22Rv1 (cell line): ENCODE data around the gene USP54.
A peak's percentile ranks its signal among the peaks of the same experiment; 100 is the strongest.

Experiments
- H3K27ac ChIP-seq: fragments of 450-650 bp; 2 replicates; pipeline ENCODE4 v1.5.1; 2017
- ZFX ChIP-seq: fragments of 450-650 bp; IDR thresholded peaks from 2 replicates; pipeline ENCODE4 v1.6.1; 2017; ENCODE audit warnings: antibody characterized with exemption, borderline replicate concordance
- TF ChIP-seq, protein P1 (sequence below): fragments of 450-650 bp; IDR thresholded peaks from 2 replicates; pipeline ENCODE4 v1.5.1; 2017; ENCODE audit warnings: mild to moderate bottlenecking

USP54 gene

DNA sequence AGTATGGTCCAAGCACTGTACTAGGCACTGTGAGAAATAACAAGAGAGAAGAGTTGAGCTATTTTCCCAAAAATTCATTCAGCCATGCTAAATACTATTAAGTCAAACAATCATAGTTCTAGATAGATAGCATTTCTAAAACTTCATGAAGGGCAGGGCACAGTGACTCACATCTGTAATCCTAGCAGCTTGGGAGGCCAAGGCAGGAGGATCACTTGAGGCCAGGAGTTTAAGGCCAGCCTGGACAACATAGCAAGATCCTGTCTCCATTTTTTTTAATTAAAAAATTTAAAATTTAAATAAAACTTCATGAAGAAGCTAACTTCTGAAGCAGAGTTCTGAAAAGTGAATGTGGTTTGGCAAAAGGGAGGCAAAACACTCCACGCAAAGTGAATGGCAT lies 29.9 kb downstream of the USP54 start:
- no peak overlapping the region for H3K27ac ChIP-seq
- TF ChIP-seq, protein P1, sequence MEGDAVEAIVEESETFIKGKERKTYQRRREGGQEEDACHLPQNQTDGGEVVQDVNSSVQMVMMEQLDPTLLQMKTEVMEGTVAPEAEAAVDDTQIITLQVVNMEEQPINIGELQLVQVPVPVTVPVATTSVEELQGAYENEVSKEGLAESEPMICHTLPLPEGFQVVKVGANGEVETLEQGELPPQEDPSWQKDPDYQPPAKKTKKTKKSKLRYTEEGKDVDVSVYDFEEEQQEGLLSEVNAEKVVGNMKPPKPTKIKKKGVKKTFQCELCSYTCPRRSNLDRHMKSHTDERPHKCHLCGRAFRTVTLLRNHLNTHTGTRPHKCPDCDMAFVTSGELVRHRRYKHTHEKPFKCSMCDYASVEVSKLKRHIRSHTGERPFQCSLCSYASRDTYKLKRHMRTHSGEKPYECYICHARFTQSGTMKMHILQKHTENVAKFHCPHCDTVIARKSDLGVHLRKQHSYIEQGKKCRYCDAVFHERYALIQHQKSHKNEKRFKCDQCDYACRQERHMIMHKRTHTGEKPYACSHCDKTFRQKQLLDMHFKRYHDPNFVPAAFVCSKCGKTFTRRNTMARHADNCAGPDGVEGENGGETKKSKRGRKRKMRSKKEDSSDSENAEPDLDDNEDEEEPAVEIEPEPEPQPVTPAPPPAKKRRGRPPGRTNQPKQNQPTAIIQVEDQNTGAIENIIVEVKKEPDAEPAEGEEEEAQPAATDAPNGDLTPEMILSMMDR = no peak
- TF ChIP-seq ZFX = no peak

DNA sequence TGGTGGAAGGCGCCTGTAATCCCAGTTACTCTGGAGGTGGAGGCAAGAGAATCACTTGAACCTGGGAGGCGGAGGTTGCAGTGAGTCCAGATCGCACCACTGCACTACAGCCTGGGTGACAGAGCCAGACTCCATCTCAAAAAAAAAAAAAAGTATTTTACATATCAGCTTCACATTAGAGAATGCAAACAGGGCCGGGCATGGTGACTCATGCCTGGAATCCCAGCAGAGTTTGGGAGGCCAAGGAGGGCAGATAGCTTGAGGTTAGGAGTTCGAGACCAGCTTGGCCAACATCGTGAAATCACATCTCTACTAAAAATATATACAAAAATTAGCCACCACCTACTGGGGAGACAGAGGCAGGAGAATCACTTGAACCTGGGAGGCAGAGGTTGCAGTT lies 31.6 kb downstream of the USP54 start:
- H3K27ac ChIP-seq = peak overlapping the region; percentile 35; the same call in 1 of the 2 replicates
- TF ChIP-seq ZFX = no peak

DNA sequence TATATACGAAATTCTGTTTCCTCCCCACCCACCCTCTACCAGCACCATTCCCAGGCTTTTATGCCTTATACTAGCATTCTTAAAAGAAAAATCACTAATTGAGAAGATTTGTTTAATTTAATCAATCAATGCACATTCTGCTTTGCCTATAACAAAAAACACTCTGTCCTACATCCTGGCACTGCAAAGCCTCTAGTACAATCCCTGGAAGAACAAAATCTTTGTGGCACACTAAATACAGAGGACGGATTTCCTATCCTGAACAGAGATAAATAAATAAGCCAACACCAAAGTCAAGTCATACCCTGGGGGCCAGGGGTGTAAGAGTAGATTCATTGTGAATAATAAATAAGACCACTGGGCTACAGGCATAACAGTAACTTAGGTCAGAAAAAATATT lies 34.3 kb downstream of the USP54 start:
- TF ChIP-seq ZFX = no peak
- TF ChIP-seq, protein P1 = no peak
- peak overlapping the region; percentile 71; the same call in 1 of the 2 replicates for H3K27ac ChIP-seq

GRCh38 chr10:73554721-73555120 lies 36.4 kb downstream of the USP54 start:
- TF ChIP-seq, protein P1 = no peak
- TF ChIP-seq ZFX = no peak
- H3K27ac ChIP-seq = peak overlapping the region; percentile 71

GRCh38 chr10:73553761-73554160 lies 37.4 kb downstream of the USP54 start:
- TF ChIP-seq, protein P1 = no peak
- no peak for TF ChIP-seq ZFX
- H3K27ac ChIP-seq = peak overlapping the region; percentile 71

- peak overlapping the region; percentile 71 for H3K27ac ChIP-seq
- TF ChIP-seq, protein P1 = no peak
- no peak for TF ChIP-seq ZFX
Measured at GRCh38 chr10:73552819-73553715, 38.1 kb downstream of the USP54 start.

DNA sequence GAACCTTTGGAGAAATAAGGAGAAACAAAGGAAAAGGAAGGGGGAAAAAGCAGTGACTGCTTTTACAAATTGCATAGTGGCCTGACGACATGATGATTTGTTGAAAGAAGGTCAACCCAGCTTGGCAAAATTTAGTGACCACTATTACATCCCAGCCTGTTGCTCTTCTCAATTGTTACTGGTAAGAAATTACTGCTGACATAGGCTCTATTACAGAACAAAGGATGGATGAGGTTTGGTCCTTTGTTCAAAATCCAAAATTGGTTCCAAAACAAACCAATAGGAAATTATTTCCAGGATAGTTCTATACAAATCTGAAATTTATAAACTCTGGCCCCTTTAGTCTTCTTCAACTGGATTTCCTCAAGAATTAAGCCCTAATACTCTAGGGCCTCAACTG lies 39.6 kb downstream of the USP54 start:
- peak overlapping the region; percentile 71 for H3K27ac ChIP-seq
- no peak for TF ChIP-seq ZFX
- TF ChIP-seq, protein P1 = no peak
